Left ventricle myocardium superior (tissue), 1 donor: Measurements from ENCODE around the gene EBLN2. TPM values are rescaled to one million over a fixed set of nuclear protein-coding genes. Genes with fewer than 3 reads are reported as not detected.
"Not testable (repeated sequence)": the region's sequence is repeated elsewhere in the genome, so short reads cannot be mapped to it uniquely, and the experiment has no call there.

Experiments used
- ATAC-seq: fragments of 200-7000 bp; cut with Tn5 transposase; one replicate; pipeline ENCODE4 v1.9.1; 2020; ENCODE audit warnings: mild to moderate bottlenecking, moderate library complexity
- DNase-seq: peaks from one replicate; pipeline ENCODE4 v3.0.0-alpha.2; 2020
- intact Hi-C: fragments of 100-400 bp; cut with micrococcal nuclease; formaldehyde crosslinking; loops from one replicate; pipeline ENCODE4 v1.11.0; 2022
- total RNA-seq: library from RNA; stranded (reverse); fragmentation: NEBNext Ultra II Directional; extraction: Animal tissue kit (Norgen Biotek cat#: 25700); gene quantifications from one replicate; pipeline ENCODE4 v1.2.1, GENCODE V29; 2021
- donor health status: DM: no; HTN: yes; CAD: no; lungs with severe emphysema.

The EBLN2 gene
- total RNA-seq, 1 donor from 2014 or later: 0.69 TPM

DNA sequence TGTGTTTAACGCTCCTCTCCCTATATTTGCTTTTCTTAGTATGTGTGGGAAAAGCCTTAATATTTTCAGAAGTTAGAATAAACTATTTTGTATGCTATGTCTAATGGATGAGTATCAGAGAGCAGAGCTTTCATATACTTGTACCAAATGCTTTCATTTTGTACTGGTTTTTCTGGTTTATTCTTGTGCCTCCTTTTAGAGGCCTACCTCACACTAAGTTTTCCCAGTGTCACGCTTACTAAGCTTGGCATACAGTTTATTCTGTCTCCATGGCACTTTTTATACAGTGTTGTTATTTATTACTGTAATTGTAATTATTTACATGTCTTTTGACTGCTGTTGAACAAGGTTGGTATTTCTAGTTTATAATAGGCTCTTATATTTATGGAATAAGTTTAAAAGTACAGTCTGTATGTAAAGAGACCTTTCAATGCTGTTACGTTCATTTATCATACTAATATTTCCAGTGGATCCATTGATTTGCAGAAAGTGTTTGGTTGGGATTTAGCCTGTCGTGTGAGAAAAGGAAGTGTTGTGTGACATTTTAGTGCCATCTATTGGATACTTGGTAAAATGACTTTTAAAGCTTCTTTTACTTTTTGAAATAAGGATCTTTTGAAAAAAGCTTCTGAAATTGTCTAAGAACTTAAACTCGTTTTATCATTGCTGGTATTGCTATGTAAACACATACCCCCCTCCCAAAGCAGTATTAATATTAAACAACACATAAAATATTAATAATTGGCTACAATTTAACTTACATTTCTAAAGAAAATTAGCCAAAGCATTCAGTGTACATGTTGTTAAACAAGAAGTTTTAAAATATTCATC, 5.2 kb upstream of the EBLN2 start:
- intact Hi-C loops: loop anchor here (2.0 to 10.0 kb wide), 3 partner anchors 51 to 211 kb away; partner anchors contain the start of gene SHQ1
- no peak for DNase-seq
- peak; percentile 49 for ATAC-seq

DNA sequence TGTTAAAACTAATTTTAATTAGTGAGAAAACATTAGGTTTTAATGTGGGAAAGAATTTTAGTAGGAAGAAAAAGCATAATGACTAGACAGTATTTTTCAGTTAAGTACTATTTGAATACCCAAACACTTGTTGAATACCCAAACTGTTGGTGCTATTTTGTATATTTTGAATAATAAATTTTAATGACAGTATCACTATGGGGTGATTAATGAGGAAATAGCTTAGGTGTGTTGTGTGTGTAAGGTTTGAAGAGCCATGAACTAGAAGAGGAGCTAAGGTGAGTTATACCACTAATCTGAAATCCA, 4.7 kb upstream of the EBLN2 start:
- ATAC-seq (no peak), DNase-seq (no peak)
- intact Hi-C loops: loop anchor here (2.0 to 10.0 kb wide), 3 partner anchors 52 to 212 kb away; partner anchors contain the start of gene SHQ1

DNA sequence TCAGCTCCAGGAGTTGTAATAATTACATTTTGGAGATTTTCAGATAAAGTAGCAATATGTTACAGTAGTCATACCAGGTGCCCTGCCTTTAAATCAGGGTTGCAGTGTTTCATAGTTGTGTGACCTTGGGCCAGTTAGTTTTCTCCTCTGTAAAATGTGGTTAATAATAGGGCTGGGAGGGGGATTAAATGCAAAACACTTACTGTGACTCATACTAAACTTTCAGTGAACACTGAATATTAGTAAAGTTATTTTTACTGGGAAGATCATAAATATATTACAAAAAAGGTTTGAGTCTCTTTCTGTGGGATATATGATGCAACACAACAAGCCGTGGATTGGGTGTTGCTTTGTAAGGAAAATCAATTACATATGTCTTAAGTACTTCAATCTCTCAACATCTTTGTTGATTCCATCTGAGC, 1.1 kb upstream of the EBLN2 start:
- intact Hi-C loops: no loop called here
- ATAC-seq (no peak), DNase-seq (no peak)

DNA sequence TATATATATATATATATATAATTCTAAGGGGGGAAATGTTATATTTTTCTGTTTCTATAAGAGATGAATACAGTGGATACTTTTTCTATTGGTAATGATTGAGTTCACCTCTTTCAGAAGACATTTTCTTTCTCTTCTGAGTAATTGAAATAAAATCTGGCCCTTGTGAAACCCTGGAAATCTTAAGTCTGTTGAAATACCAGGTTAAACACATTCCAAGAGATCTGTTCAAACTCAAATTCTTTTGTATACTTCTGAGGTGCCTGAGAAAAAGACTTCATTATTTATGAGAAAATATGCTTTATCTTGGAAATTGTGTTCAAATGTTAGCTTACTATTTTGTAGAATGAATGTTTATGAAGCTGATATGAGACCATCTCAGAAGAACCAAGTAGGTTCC, 4.8 kb downstream of the EBLN2 start:
- intact Hi-C loops, ATAC-seq, DNase-seq: not testable (repeated sequence)

GRCh38 chr3:73068419-73068818, 7.0 kb downstream of the EBLN2 start:
- DNase-seq (no peak), ATAC-seq (peak; percentile 43)
- intact Hi-C loops: no loop called here

- intact Hi-C loops: no loop called here
- ATAC-seq: peak; percentile 76
Measured at GRCh38 chr3:73069187-73069586, 7.7 kb downstream of the EBLN2 start.

DNA sequence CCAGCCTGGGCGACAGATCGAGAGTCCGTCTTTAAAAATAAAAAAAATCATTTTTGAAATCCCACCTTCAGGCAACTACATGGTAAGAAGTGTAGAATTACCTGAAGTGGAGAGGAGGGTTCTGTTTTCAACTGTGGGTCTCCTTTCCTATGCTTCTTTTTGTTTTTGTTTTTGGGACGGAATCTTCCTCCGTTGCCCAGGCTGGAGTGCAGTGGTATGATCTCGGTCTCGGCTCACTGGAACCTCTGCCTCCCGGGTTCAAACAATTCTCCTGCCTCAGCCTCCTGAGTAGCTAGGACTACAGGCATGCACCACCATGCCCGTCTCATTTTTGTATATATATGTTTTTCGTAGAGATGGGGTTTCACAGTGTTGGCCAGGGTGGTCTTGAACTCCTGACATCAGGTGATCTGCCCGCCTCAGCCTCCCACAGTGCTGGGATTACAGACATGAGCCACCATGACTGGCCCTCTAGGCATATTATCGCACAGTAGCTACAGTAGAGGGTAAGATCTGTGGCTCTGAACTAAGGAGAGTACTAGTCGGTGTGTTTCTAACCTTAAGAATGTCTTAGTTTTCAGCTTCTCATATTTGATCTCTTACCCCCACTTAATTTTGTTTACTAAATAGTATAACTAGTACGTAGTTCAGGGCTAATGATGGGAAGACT, 8.5 kb downstream of the EBLN2 start:
- intact Hi-C loops: no loop called here
- DNase-seq: no peak
- peak; percentile 30 for ATAC-seq

More at GRCh38 chr3:73069187-73069586, 7.7 kb downstream of the EBLN2 start:
- DNase-seq: no peak

GRCh38 chr3:73070675-73071575, 9.5 kb downstream of the EBLN2 start:
- intact Hi-C loops: no loop called here
- no peak for DNase-seq
- ATAC-seq: peak; percentile 16

- DNase-seq: no peak
Measured at GRCh38 chr3:73071952-73072351, 10.5 kb downstream of the EBLN2 start.

GRCh38 chr3:73072634-73073033, 11.2 kb downstream of the EBLN2 start:
- no peak for DNase-seq
- intact Hi-C loops: no loop called here
- ATAC-seq: no peak

More at GRCh38 chr3:73071952-73072351, 10.5 kb downstream of the EBLN2 start:
- intact Hi-C loops: no loop called here
- no peak for ATAC-seq

- intact Hi-C loops: no loop called here
- ATAC-seq: no peak
- no peak for DNase-seq
Measured at GRCh38 chr3:73073091-73073707, 11.7 kb downstream of the EBLN2 start.

DNA sequence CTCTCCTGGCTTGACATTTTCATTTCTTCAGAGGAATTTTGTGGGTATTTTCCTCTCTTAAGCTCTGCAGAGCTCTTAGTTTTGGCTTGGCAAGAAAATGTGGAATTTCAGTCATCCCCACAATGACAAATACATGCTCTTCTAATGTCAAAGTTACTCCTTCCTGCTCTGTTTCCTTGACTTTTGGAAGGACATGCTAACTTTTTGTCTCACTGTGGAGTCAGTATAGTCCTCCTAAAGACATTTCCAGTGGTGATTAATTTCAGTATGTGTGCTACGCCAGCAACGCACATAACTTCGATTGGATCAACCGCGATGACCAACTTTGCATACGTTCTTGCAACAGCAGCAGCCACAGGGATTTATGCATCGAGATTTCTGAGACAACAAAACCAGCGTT, 13.3 kb downstream of the EBLN2 start:
- no peak for ATAC-seq
- no peak for DNase-seq
- intact Hi-C loops: no loop called here

DNA sequence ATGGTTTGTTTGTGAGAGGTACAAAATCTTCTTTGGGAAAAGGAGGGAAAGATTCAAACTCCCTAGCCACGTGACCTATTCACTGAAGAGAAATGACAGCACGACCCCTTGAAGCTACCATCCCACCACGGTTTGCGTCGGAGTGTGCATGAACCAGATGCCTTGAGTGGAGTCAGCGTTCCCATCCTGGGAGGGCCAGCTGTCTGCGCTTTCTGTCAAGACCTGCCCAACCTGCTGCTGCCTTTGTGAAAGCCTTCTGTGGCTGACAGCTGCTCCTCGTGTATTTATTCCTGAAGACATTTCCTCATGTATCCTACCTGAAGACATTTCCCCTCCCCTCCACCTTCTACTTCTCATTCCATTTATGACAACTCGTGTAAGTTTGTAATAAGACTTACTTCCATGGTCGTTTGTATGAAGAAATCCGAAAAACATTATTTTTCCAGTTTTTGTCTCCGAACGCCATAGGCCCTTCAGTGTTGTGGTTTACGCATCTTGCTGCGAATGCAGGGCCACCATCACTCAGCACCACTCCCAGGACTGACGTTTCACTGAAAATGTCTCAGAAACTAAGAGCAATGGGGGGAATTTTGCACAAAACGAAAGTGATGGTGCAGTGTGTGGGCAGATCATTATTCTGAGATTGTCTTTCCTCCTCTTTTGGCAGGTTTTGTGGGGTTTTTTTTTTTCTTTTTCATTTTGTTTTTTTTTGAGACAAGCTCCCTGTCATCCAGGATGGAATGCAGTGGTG, 18.9 kb downstream of the EBLN2 start:
- intact Hi-C loops: loop anchor here (10.0 kb wide), 2 partner anchors 146 to 226 kb away; no protein-coding TSS in a partner anchor
- ATAC-seq (no peak), DNase-seq (no peak)

DNA sequence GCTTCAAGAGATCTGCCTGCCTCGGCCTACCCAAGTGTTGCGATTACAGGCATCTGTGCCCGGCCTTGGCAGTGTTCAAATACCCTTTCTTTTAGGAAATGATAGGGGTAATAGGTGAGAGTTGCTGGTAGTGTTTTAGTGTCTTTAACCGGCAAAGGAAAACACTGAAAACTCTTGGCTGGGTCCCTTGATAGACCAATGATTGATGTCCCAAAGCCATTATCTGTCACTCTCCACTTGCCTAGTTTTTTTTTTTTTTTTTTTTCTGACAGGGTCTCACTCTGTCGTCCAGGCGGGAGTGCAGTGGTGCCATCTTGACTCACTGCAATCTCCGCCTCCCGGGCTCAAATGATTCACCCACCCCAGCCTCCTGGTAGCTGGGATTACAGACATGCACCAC, 19.7 kb downstream of the EBLN2 start:
- ATAC-seq (no peak), DNase-seq (no peak)
- intact Hi-C loops: loop anchor here (10.0 kb wide), 2 partner anchors 146 to 226 kb away; no protein-coding TSS in a partner anchor

DNA sequence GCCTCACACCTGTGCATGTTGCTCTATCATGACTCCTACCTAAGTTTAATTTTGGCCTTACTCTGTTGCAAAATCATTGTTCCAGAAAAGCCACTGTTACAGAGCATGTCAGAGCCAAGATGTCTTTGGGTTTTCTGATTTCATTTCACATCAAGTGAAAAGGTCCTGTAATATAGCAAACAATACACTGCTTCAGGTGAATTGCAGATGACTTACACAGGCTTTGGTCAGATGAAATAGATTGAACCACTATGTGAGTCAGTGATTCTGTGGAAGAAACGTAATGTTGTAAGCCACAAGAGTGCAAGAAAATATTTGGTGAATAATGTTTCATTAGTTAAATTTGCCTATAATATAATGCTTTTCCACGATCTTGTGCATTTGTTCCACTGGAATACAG, 22.7 kb downstream of the EBLN2 start:
- DNase-seq (no peak), ATAC-seq (no peak)
- intact Hi-C loops: loop anchor here (10.0 kb wide), 2 partner anchors 149 to 229 kb away; no protein-coding TSS in a partner anchor

- DNase-seq (peak; percentile 58), ATAC-seq (peak; percentile 74)
- intact Hi-C loops: loop anchor here (10.0 kb wide), 2 partner anchors 151 to 231 kb away; no protein-coding TSS in a partner anchor
Measured at GRCh38 chr3:73086071-73086494, 24.6 kb downstream of the EBLN2 start.

GRCh38 chr3:73094129-73094528, 32.7 kb downstream of the EBLN2 start:
- intact Hi-C loops: no loop called here
- DNase-seq (no peak), ATAC-seq (no peak)

DNA sequence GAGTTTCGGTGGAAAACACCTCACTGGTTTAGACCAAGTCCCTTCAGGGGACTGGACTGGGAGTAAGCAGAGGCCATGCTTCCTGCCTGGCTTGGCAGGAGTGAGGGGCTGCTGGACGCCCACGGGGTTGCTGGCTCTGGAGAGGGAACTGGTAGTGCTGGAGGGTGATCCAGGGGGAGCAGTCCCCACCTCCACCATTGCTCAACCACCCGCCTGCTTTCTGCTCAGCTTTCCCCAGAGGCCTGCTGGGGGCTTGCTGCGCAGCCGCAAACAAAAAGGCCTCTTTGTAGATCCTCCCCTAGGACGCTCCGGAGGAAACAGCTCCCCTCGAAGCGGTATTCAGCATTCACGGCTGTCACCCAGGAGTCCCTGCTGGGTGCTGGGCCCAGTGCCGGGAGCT, 33.5 kb downstream of the EBLN2 start:
- intact Hi-C loops: no loop called here
- peak; percentile 64 for ATAC-seq
- DNase-seq: peak; percentile 45
